Natural killer cell (primary cell): ENCODE measurements around the gene CDH13. TPM values are rescaled to one million over a fixed set of nuclear protein-coding genes. Genes with fewer than 3 reads are reported as not detected.

Source experiments
- ATAC-seq, 3 donors: fragments of 150-1000 bp in 2 of 3; fragments of 200-7000 bp in 1 of 3; cut with Tn5 transposase; 1 replicate in 1 of 3; 2 replicates in 2 of 3; pipeline ENCODE4 v1.10.0; 2021; ENCODE audit warnings: mild to moderate bottlenecking in 2 of 3, moderate library complexity in 2 of 3
- DNase-seq, 2 donors: peaks; one replicate each; pipeline versions ENCODE4 v3.0.0 to v3.0.0-alpha.2; 2013 to 2021; ENCODE audit warnings: mixed read lengths in 1 of 2
- H3K27ac ChIP-seq: one replicate; pipeline ENCODE4 v1.5.1; 2013; ENCODE audit warnings: mild to moderate bottlenecking, low read length
- H3K27me3 ChIP-seq: one replicate; pipeline ENCODE4 v1.6.1; 2013; ENCODE audit warnings: low read length; ENCODE audit not compliant: control insufficient read depth, insufficient read depth
- H3K36me3 ChIP-seq: one replicate; pipeline ENCODE4 v1.6.1; 2013; ENCODE audit warnings: low read length; ENCODE audit not compliant: control insufficient read depth, insufficient read depth
- H3K4me1 ChIP-seq: one replicate; pipeline ENCODE4 v1.6.1; 2013; ENCODE audit warnings: low read length; ENCODE audit not compliant: control insufficient read depth, insufficient read depth
- H3K4me3 ChIP-seq: one replicate; pipeline ENCODE4 v1.5.1; 2013; ENCODE audit warnings: low read length
- H3K9me3 ChIP-seq: one replicate; pipeline ENCODE4 v1.6.1; 2013; ENCODE audit warnings: low read length; ENCODE audit not compliant: control insufficient read depth, insufficient read depth
- H3K27ac Mint-ChIP-seq, 2 donors: one replicate each; pipeline ENCODE4 v1.8.0; 2022; ENCODE audit warnings: mild to moderate bottlenecking in 2 of 2, mixed read lengths in 2 of 2, moderate library complexity in 1 of 2
- H3K27me3 Mint-ChIP-seq, 2 donors: one replicate each; pipeline ENCODE4 v1.8.0; 2022; ENCODE audit warnings: low read depth in 2 of 2, mixed read lengths in 2 of 2
- H3K36me3 Mint-ChIP-seq: one replicate; pipeline ENCODE4 v1.8.0; 2022; ENCODE audit warnings: mixed read lengths
- H3K4me1 Mint-ChIP-seq, 2 donors: one replicate each; pipeline ENCODE4 v1.8.0; 2022; ENCODE audit warnings: mixed read lengths in 2 of 2
- H3K4me3 Mint-ChIP-seq: one replicate; pipeline ENCODE4 v1.8.0; 2022; ENCODE audit warnings: mild to moderate bottlenecking, moderate library complexity, mixed read lengths
- H3K9me3 Mint-ChIP-seq, 2 donors: one replicate each; pipeline ENCODE4 v1.8.0; 2022; ENCODE audit warnings: mixed read lengths in 2 of 2
- CTCF ChIP-seq: fragments of 200-600 bp; IDR thresholded peaks from one replicate; pipeline ENCODE4 v1.8.0; 2022; ENCODE audit warnings: antibody characterized with exemption
- WGBS: methylation state at CpG from one replicate; pipeline ENCODE4 v1.1.7; 2013; ENCODE audit warnings: missing lambda C conversion rate; ENCODE audit not compliant: insufficient coverage; 5-methylcytosine and 5-hydroxymethylcytosine counted together
- intact Hi-C: fragments of 100-400 bp; cut with micrococcal nuclease; formaldehyde crosslinking; loops from one replicate; pipeline ENCODE4 v1.14.2; 2022
- total RNA-seq, 4 donors: library from RNA; stranded (reverse); fragments of 120-200 nt in 1 of 4; gene quantifications; one replicate each; pipeline versions ENCODE4 v1.2.3 to v1.2.4, GENCODE V29; 2013 to 2022

Gene CDH13
- total RNA-seq, 3 donors from 2014 or later (not counting 1 experiment from before 2014, with no cell fraction given): not detected

- Mint-ChIP-seq H3K27ac (no peak overlapping the region), H3K4me3 (no peak overlapping the region), H3K4me1 (no peaks in the 10 kb centered on the region), H3K27me3 (peaks cover 5 to 10% of the 10 kb centered on the region in 2 donors), H3K36me3 (no peaks in the 10 kb centered on the region), H3K9me3 (no peaks in the 10 kb centered on the region)
- no peak overlapping the region for H3K4me3 ChIP-seq
- intact Hi-C loops: no loop called here
- no peaks in the 10 kb centered on the region for H3K27me3 ChIP-seq
- H3K27ac ChIP-seq: no peak overlapping the region
- H3K9me3 ChIP-seq: no peaks in the 10 kb centered on the region
- TF ChIP-seq CTCF: no peak
- no peaks in the 10 kb centered on the region for H3K4me1 ChIP-seq
- 85% methylated on average over 13 of the region's 13 CpGs for WGBS
- ATAC-seq: no peak
- DNase-seq: no peak
- no peaks in the 10 kb centered on the region for H3K36me3 ChIP-seq
Observed at GRCh38 chr16:83586036-83586435, 959.3 kb downstream of the CDH13 start.

GRCh38 chr16:83586461-83587200, 959.9 kb downstream of the CDH13 start:
- Mint-ChIP-seq H3K27me3 (peaks cover 5 to 11% of the 10 kb centered on the region in 2 donors), H3K36me3 (no peaks in the 10 kb centered on the region), H3K27ac (no peak overlapping the region), H3K4me3 (no peak overlapping the region), H3K4me1 (no peaks in the 10 kb centered on the region), H3K9me3 (no peaks in the 10 kb centered on the region)
- TF ChIP-seq CTCF: no peak
- Histone ChIP-seq H3K4me1 (no peaks in the 10 kb centered on the region), H3K9me3 (no peaks in the 10 kb centered on the region), H3K4me3 (no peak overlapping the region), H3K27me3 (no peaks in the 10 kb centered on the region), H3K27ac (no peak overlapping the region), H3K36me3 (no peaks in the 10 kb centered on the region)
- DNase-seq (no peak), ATAC-seq (no peak)
- whole genome bisulfite sequencing: 54% methylated on average over 11 of the region's 11 CpGs
- intact Hi-C loops: no loop called here

GRCh38 chr16:83587201-83587600, 960.4 kb downstream of the CDH13 start:
- intact Hi-C loops: no loop called here

More at GRCh38 chr16:83587201-83587600, 960.4 kb downstream of the CDH13 start:
- Mint-ChIP-seq H3K36me3 (no peaks in the 10 kb centered on the region), H3K27me3 (peaks cover 5 to 12% of the 10 kb centered on the region in 2 donors), H3K9me3 (no peaks in the 10 kb centered on the region), H3K27ac (no peak overlapping the region), H3K4me1 (no peaks in the 10 kb centered on the region), H3K4me3 (no peak overlapping the region)
- 78% methylated on average over 12 of the region's 12 CpGs for WGBS
- no peaks in the 10 kb centered on the region for H3K27me3 ChIP-seq
- no peaks in the 10 kb centered on the region for H3K4me1 ChIP-seq
- ATAC-seq (no peak), DNase-seq (no peak)
- H3K36me3 ChIP-seq: no peaks in the 10 kb centered on the region
- TF ChIP-seq CTCF: no peak
- no peak overlapping the region for H3K27ac ChIP-seq
- no peaks in the 10 kb centered on the region for H3K9me3 ChIP-seq
- no peak overlapping the region for H3K4me3 ChIP-seq
